ENCODE results near the gene TEX44. TPM values are rescaled to one million over a fixed set of nuclear protein-coding genes. Genes with fewer than 3 reads are reported as not detected.
A peak's percentile ranks its signal among the peaks of the same experiment; 100 is the strongest.

Gene TEX44
- total and polyA plus RNA-seq, 2 of the 13 experiments (the other 11 are each of a cell fraction or from before 2014, with no cell fraction given) = not detected

- ATAC-seq = peak; percentile 76
- Histone ChIP-seq H3K79me2 (ENCODE audit: insufficient read depth, low read length) (no peaks in the 10 kb centered on the region), H3K27me3 (ENCODE audit: control insufficient read depth in 1 of 2, insufficient read depth in 2 of 2, low read length in 2 of 2) (peaks cover 2 to 44% of the 10 kb centered on the region in 2 experiments), H3K4me3 (replicated peaks in 1 of 3; ENCODE audit: insufficient read depth in 1 of 3, low read depth in 2 of 3, low read length in 3 of 3) (peak overlapping the region in 2 of 3 experiments; percentile 0 to 53; a peak in 1 of 6 replicates), H3K9me3 (ENCODE audit: low read length) (no peaks in the 10 kb centered on the region), H3K36me3 (replicated peaks in 1 of 2; ENCODE audit: control insufficient read depth in 1 of 2, insufficient read depth in 2 of 2, low read length in 2 of 2) (no peaks in the 10 kb centered on the region), H2AFZ (ENCODE audit: low read length) (no peak overlapping the region), H4K20me1 (ENCODE audit: insufficient read depth, low read length) (no peaks in the 10 kb centered on the region), H3K4me1 (ENCODE audit: insufficient read depth, low read length) (peaks cover 19% of the 10 kb centered on the region), H3K4me2 (ENCODE audit: low read depth, low read length) (peak overlapping the region; percentile 64), H3K9ac (ENCODE audit: insufficient read depth, low read depth, low read length) (no peak overlapping the region), H3K27ac (ENCODE audit: extremely low read length, insufficient read depth, low read length) (no peak overlapping the region)
- no peak for FAIRE-seq
- ChIA-PET CTCF (ENCODE audit: low intra/inter-chr PET ratio, low total read pairs) (no interaction called here), POLR2A (no interaction called here)
- DNase-seq (ENCODE audit: low spot score) = peak; percentile 39
- WGBS (ENCODE audit: low lambda C conversion rate) = 15% methylated on average over 29 of the region's 30 CpGs
- in situ Hi-C loops (cut with HindIII; ENCODE audit: extremely low pct_ligation_motif_present, low pct_unique_long_range_greater_than_20kb) (no loop called here), intact Hi-C loops (cut with micrococcal nuclease; ENCODE audit: unreplicated experiment) (no loop called here)
- no TSS peak for BruUV-seq (replicated peaks)
- TF ChIP-seq ZNF549 (CRISPR knock-in tag; IDR thresholded peaks at IDR 0.05) (no peak), KLF13 (CRISPR knock-in tag; IDR thresholded peaks at IDR 0.05) (no peak), ZNF558 (CRISPR knock-in tag; IDR thresholded peaks at IDR 0.05; ENCODE audit: borderline replicate concordance) (no peak), ZNF747 (CRISPR knock-in tag; IDR thresholded peaks at IDR 0.05; ENCODE audit: borderline replicate concordance) (no peak), SOX13 (IDR thresholded peaks at IDR 0.05) (no peak), SOX13 (CRISPR knock-in tag; conservative IDR thresholded peaks at IDR 0.05 in 1 of 2, IDR thresholded peaks at IDR 0.05 in 1 of 2) (no peak), MXD1 (CRISPR knock-in tag; IDR thresholded peaks at IDR 0.05) (no peak), ZNF382 (CRISPR knock-in tag; IDR thresholded peaks at IDR 0.05; ENCODE audit: borderline replicate concordance) (no peak), MAFK (conservative IDR thresholded peaks at IDR 0.05 in 1 of 2, IDR thresholded peaks at IDR 0.05 in 1 of 2; ENCODE audit: low read length in 2 of 2) (no peak), AGO1 (IDR thresholded peaks at IDR 0.05; ENCODE audit: low read depth, low read length, poor library complexity, severe bottlenecking) (no peak), ZNF530 (CRISPR knock-in tag; IDR thresholded peaks at IDR 0.05; ENCODE audit: low read depth) (no peak), SAP130 (CRISPR knock-in tag; IDR thresholded peaks at IDR 0.05; ENCODE audit: low read depth) (peak; percentile 20; the same call in 1 of the 2 replicates), REL (CRISPR knock-in tag; conservative IDR thresholded peaks at IDR 0.05) (no peak), ZNF234 (CRISPR knock-in tag; conservative IDR thresholded peaks at IDR 0.05) (no peak), HMGA1 (CRISPR knock-in tag; conservative IDR thresholded peaks at IDR 0.05) (no peak), TFDP1 (CRISPR knock-in tag; IDR thresholded peaks at IDR 0.05; ENCODE audit: borderline replicate concordance) (no peak), ZNF280D (CRISPR knock-in tag; IDR thresholded peaks at IDR 0.05) (no peak), ZBTB42 (CRISPR knock-in tag; IDR thresholded peaks at IDR 0.05) (no peak), ZBTB14 (CRISPR knock-in tag; IDR thresholded peaks at IDR 0.05) (no peak)
Measured at GRCh38 chr2:231642631-231643494, 50.2 kb downstream of the TEX44 start.
